Stimulated activated memory B cell treated with anti-CD40 and anti-IgM and Interleukin-4, amounts not matched to agents 10 μg/mL and 1 μg/mL and 100 μg/mL, for 72 hours (primary cell): ENCODE measurements around the gene COL27A1.
A peak's percentile ranks its signal among the peaks of the same experiment; 100 is the strongest.

Experiments used
- ATAC-seq: fragments of 150-1000 bp; cut with Tn5 transposase; 2 replicates; pipeline ENCODE4 v1.10.0; 2021
- H3K27ac Mint-ChIP-seq: one replicate; pipeline ENCODE4 v1.8.0; 2022; ENCODE audit warnings: mild to moderate bottlenecking, mixed read lengths
- H3K27me3 Mint-ChIP-seq: one replicate; pipeline ENCODE4 v1.8.0; 2022; ENCODE audit warnings: mixed read lengths
- H3K36me3 Mint-ChIP-seq: one replicate; pipeline ENCODE4 v1.8.0; 2022; ENCODE audit warnings: mixed read lengths
- H3K4me1 Mint-ChIP-seq: one replicate; pipeline ENCODE4 v1.8.0; 2022; ENCODE audit warnings: mixed read lengths
- H3K4me3 Mint-ChIP-seq: one replicate; pipeline ENCODE4 v1.8.0; 2022; ENCODE audit warnings: mild to moderate bottlenecking, moderate library complexity, mixed read lengths
- H3K9me3 Mint-ChIP-seq: one replicate; pipeline ENCODE4 v1.8.0; 2022; ENCODE audit warnings: mixed read lengths

The COL27A1 gene

DNA sequence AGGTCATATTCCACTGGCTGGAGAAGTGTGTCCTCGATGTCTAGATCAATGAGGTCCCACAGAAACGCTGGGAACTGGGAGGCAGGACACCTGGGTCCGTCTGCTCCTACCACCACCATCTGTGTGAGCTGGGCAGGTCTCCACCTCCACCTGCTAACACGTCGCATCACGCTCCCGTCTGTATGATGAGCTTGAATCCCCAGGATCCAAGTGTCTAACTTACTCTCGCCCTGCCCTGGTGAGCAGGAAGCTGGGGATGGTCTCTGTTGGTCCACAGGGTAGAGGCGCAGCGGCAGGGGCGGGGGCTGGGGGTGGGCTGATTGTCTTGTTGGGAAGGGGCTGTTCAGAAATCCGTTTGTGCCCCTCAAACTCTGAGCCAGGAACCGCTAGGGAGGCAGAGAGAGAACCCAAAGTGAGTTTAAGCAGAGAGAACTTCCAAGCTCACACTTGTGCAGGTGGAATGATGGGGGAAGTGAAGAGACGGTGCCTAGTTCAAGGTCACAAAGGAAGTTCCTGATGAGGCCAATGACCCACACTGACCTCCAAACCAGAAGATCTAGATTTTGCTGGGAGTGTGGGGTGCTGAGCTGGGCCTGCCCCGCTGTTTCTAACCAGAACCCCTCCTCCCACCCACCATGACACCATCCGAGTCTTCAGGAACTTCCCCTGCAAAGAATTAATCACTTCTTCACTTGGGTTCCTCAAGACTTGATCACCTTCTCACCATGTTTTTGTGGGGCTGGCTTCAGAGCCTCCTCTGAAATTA is 195.5 kb downstream of the COL27A1 start:
- peaks cover 46% of the 10 kb centered on the region for H3K4me1 Mint-ChIP-seq

DNA sequence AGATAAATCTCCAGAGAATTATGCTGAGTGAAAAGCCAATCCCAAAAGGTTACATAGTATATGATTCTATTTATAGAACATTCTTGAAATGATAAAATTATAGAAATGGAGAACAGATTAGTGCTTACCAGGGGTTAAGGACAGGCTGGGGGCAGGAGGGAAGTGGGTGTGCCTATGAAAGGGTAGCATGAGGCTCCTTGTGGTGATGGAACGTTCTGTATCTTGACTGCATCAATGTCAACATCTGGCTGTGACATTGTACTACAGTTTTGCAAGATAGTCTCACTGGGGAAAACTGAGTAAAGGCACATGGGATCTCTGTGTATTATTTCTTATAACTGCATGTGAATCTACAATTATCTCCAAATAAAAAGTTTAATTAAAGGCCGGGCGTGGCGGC is 196.6 kb downstream of the COL27A1 start:
- Mint-ChIP-seq H3K27ac (no peak overlapping the region), H3K9me3 (no peaks in the 10 kb centered on the region), H3K36me3 (peaks cover 56% of the 10 kb centered on the region), H3K27me3 (no peaks in the 10 kb centered on the region), H3K4me1 (peaks cover 53% of the 10 kb centered on the region), H3K4me3 (no peak overlapping the region)
- ATAC-seq, result no peak

More for the DNA sequence above, 195.5 kb downstream of the COL27A1 start:
- peak overlapping the region; percentile 58 for H3K27ac Mint-ChIP-seq
- H3K36me3 Mint-ChIP-seq, result peaks cover 58% of the 10 kb centered on the region
- H3K9me3 Mint-ChIP-seq, result no peaks in the 10 kb centered on the region
- H3K4me3 Mint-ChIP-seq, result no peak overlapping the region
- no peak for ATAC-seq
- H3K27me3 Mint-ChIP-seq, result no peaks in the 10 kb centered on the region

DNA sequence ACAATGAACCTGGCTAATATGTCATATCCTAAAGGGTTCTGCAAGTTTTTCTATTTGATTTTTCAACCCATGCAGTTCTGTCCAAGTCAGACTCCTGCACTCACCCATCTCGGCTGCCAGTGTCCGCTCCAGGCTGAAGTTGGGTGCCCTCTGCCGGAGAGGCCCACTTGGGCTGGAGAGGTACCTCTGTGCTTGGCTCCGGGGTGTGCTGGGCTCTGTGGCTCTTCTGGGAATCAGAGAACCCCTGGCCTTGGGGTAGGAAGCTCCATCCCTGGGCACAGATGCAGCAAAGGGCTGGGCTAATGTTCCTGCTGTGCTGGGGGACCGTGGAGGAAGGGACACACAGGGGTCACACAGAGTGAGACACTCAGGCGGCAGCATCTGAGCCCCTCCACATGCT is 200.5 kb downstream of the COL27A1 start:
- H3K4me1 Mint-ChIP-seq, result peaks cover 29% of the 10 kb centered on the region
- no peak overlapping the region for H3K4me3 Mint-ChIP-seq
- no peaks in the 10 kb centered on the region for H3K9me3 Mint-ChIP-seq
- no peak for ATAC-seq
- H3K36me3 Mint-ChIP-seq, result peaks cover 55% of the 10 kb centered on the region
- peak overlapping the region; percentile 79 for H3K27ac Mint-ChIP-seq
- no peaks in the 10 kb centered on the region for H3K27me3 Mint-ChIP-seq

DNA sequence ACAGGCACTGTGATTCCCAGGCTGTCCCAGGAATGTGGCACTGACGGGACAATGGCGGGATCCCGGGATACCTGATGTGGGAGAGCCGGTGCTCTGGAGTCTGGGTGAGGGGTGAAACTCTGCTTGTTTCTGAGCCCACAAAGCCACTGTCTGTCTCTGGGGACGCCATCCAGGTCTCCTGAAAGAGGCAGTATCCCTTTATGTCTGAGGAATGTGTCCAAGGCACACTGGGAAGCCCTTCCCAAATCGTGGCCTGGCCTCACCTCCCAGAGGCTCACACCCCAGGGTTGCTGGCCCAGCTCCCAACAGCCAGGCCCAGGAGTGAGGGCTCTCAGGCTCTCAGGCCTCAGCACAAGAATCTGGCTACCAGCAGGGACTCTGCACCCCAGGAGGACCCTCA is 201.5 kb downstream of the COL27A1 start:
- Mint-ChIP-seq H3K27me3 (no peaks in the 10 kb centered on the region), H3K4me1 (peaks cover 31% of the 10 kb centered on the region), H3K4me3 (no peak overlapping the region), H3K27ac (peak overlapping the region; percentile 79), H3K36me3 (peaks cover 58% of the 10 kb centered on the region), H3K9me3 (no peaks in the 10 kb centered on the region)
- no peak for ATAC-seq

DNA sequence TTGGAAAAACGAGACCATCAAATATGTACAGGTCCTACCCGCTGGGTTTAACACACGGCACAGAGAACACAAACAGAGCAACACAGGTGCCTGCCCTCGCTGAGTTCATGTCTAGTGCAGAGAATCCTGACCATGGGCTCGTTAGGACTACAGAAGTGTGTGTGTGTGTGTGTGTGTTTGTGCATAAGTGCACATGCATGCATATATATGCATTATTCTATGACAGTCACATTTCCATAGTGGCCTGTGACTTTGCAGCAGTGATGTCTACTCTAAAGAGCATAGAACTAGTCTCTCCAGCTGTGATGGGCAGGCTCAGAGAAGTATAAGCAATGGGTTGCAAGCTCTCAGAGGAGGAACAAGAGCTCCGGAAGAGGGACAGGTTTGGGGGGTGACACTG is 202.0 kb downstream of the COL27A1 start:
- Mint-ChIP-seq H3K4me1 (peaks cover 27% of the 10 kb centered on the region), H3K27ac (peak overlapping the region; percentile 70), H3K27me3 (no peaks in the 10 kb centered on the region), H3K36me3 (peaks cover 53% of the 10 kb centered on the region), H3K9me3 (no peaks in the 10 kb centered on the region), H3K4me3 (no peak overlapping the region)
- no peak for ATAC-seq

DNA sequence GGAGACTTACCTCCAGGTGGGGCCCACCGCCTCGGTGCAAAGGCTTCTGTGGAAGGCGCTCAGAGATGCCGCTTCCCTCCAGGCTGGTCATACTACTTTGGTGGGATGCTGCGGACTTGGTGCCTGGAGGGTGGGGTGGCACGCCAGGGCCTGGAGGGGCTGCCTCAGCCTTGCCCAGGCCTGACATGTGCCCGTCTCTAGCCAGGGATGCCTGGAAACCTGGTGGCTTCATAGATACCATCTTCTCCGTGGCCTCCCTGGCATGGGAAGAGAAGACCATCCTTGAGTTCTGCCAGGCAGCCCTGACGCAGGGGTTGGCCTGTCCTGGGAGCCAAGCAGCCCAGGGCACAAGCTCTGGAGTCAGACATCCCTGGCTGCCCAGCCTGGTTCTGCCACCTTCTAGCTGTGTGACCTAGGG is 202.6 kb downstream of the COL27A1 start:
- peaks cover 29% of the 10 kb centered on the region for H3K4me1 Mint-ChIP-seq
- ATAC-seq, result no peak
- peak overlapping the region; percentile 70 for H3K27ac Mint-ChIP-seq
- H3K27me3 Mint-ChIP-seq, result no peaks in the 10 kb centered on the region
- H3K9me3 Mint-ChIP-seq, result no peaks in the 10 kb centered on the region
- no peak overlapping the region for H3K4me3 Mint-ChIP-seq
- H3K36me3 Mint-ChIP-seq, result peaks cover 55% of the 10 kb centered on the region

DNA sequence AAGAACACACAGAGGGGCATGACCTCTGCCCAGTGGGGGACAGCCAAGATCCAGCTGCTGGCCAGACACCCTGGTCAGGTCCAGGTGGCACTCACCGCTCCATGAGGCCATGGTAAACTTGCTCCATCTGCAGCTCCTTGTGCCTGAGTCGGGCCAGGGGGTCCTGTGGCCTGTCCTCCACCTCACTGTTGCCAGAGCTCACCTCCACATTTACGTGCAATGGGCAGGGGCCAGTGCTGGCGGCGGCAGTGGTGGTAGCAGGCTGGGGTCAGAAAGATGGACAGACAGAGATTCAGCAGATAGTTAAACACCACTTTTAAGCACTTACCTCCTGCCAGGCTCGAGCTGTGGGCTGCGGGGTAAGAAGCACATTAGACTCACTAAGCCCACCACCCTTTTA is 204.5 kb downstream of the COL27A1 start:
- ATAC-seq, result no peak
- H3K4me1 Mint-ChIP-seq, result peaks cover 48% of the 10 kb centered on the region
- H3K9me3 Mint-ChIP-seq, result peaks cover 1% of the 10 kb centered on the region
- peaks cover 74% of the 10 kb centered on the region for H3K36me3 Mint-ChIP-seq
- H3K27ac Mint-ChIP-seq, result peak overlapping the region; percentile 84
- no peak overlapping the region for H3K4me3 Mint-ChIP-seq
- H3K27me3 Mint-ChIP-seq, result no peaks in the 10 kb centered on the region

DNA sequence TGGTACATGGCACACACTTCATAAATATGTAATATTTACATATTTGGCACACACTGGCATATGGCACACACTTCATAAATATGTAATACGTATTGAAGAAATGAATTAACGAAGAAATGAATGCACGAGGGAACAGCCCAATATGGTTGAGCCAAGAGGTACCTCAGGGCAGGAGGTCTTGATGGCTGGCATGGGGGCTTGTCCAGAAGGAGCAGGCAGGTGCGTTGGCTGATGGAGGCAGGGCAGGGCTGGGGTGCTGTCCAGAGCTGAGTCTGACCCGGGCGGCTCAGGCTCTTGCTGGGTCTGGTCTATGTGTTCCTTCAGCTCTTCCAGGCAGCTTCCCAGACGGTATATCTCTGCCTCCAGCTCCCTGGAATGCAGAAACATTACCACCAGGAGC is 206.2 kb downstream of the COL27A1 start:
- Mint-ChIP-seq H3K9me3 (peaks cover 2% of the 10 kb centered on the region), H3K36me3 (peaks cover 79% of the 10 kb centered on the region), H3K4me1 (peaks cover 60% of the 10 kb centered on the region), H3K4me3 (no peak overlapping the region), H3K27me3 (no peaks in the 10 kb centered on the region), H3K27ac (peak overlapping the region; percentile 84)
- ATAC-seq, result no peak
